Pancreas (tissue), 10 donors: ENCODE measurements around the gene SLC38A4. TPM values are rescaled to one million over a fixed set of nuclear protein-coding genes. Genes with fewer than 3 reads are reported as not detected.

Experiments
- ATAC-seq, 4 donors: fragments of 200-7000 bp; cut with Tn5 transposase; one replicate each; pipeline versions ENCODE4 v1.8.0 to v1.9.1; 2020; ENCODE audit warnings: mild to moderate bottlenecking in 4 of 4, moderate library complexity in 4 of 4
- DNase-seq, 6 donors: peaks; one replicate each; pipeline ENCODE4 v3.0.0-alpha.2; 2020
- FAIRE-seq: peaks from 2 replicates; lab custom pipeline; 2012; peaks lifted over from hg19 to GRCh38; lab: Jason Lieb, UNC
- H3K27ac ChIP-seq, 4 donors: fragments of 200-600 bp; sonication (generic); 1 replicate in 3 of 4; 2 replicates in 1 of 4; pipeline versions ENCODE4 v1.5.0 to v1.8.0; 2020
- H3K27me3 ChIP-seq, 4 donors: fragments of 200-600 bp; one replicate each; pipeline ENCODE4 v1.8.0; 2021
- H3K36me3 ChIP-seq, 3 donors: fragments of 200-600 bp; sonication (generic) in 1 of 3; one replicate each; pipeline versions ENCODE4 v1.5.0 to v1.8.0; 2020 to 2021
- H3K4me1 ChIP-seq, 3 donors: fragments of 200-600 bp; one replicate each; pipeline ENCODE4 v1.8.0; 2021
- H3K4me3 ChIP-seq, 4 donors: fragments of 200-600 bp; sonication (generic) in 2 of 4; one replicate each; pipeline versions ENCODE4 v1.5.0 to v1.8.0; 2020 to 2021
- H3K9me3 ChIP-seq, 4 donors: fragments of 200-600 bp; one replicate each; pipeline ENCODE4 v1.8.0; 2021
- CTCF ChIP-seq, 4 donors: fragments of 200-600 bp; sonication (generic) in 3 of 4; IDR thresholded peaks; one replicate each; pipeline versions ENCODE4 v1.5.0 to v1.8.0; 2021; ENCODE audit warnings: antibody characterized with exemption in 4 of 4
- WGBS, 2 donors: extraction: QIAGEN DNeasy Blood & Tissue Kit; methylation state at CpG; one replicate each; pipeline ENCODE4 v1.1.7; 2013; 5-methylcytosine and 5-hydroxymethylcytosine counted together
- intact Hi-C, 3 donors: fragments of 100-400 bp; cut with DNase I; formaldehyde crosslinking; loops; one replicate each; pipeline versions ENCODE4 v1.11.1 to v1.14.2; 2022
- polyA plus RNA-seq, 2 donors: library from polyadenylated mRNA; stranded (reverse); fragments of 200-250 nt; gene quantifications; one replicate each; pipeline ENCODE4 v1.2.3, GENCODE V29; 2013
- total RNA-seq, 6 donors: library from RNA; stranded (reverse); fragmentation: NEBNext Ultra II Directional in 4 of 6; extraction: Animal tissue kit (Norgen Biotek cat#: 25700) in 4 of 6; gene quantifications; one replicate each; pipeline versions ENCODE4 v1.2.1 to v1.2.4, GENCODE V29; 2021 to 2023
- donor health status: healthy with polysubstance abuse.
- donor health status: DM: no; HTN: no; CAD: no; lungs with moderate emphysema.
- donor health status: DM: no; HTN: no; CAD: no.
- donor health status: control.
- donor health status: control.
- donor health status: Bipolar disorder and iron deficiency.
- donor health status: DM: yes; HTN: yes; CAD: no.
- donor health status: DM: no; HTN: no; CAD: no.
- donor health status: DM: no; HTN: no; CAD: no.
- donor health status: DM: yes; HTN: yes; CAD: no.

Gene SLC38A4
- total and polyA plus RNA-seq, 8 donors: 2.1 to 15.9 (median 6.3) TPM

GRCh38 chr12:46832130-46832704, 6.4 kb upstream of the SLC38A4 start:
- H3K9me3 ChIP-seq: no peaks in the 10 kb centered on the region
- H3K27ac ChIP-seq: no peak overlapping the region
- TF ChIP-seq CTCF (IDR thresholded peaks at IDR 0.05): no peak
- FAIRE-seq (no peak), DNase-seq (peak in 1 of 6 donors; percentile 22), ATAC-seq (peak in 3 of 4 donors; percentile 10 to 43 (median 33))
- intact Hi-C loops: no loop called here
- H3K4me3 ChIP-seq: peak overlapping the region in 1 of 4 donors; percentile 50
- peaks cover 0 to 4% (median 2%) of the 10 kb centered on the region in 4 donors for H3K27me3 ChIP-seq
- 42 to 43% methylated on average over 16 of the region's 16 CpGs for WGBS, 2 donors
- no peaks in the 10 kb centered on the region for H3K4me1 ChIP-seq
- H3K36me3 ChIP-seq: no peaks in the 10 kb centered on the region

GRCh38 chr12:46831335-46832129, 5.7 kb upstream of the SLC38A4 start:
- no peaks in the 10 kb centered on the region for H3K4me1 ChIP-seq
- ATAC-seq (peak; percentile 78 to 88 (median 82)), DNase-seq (peak; percentile 39 to 84 (median 46)), FAIRE-seq (no peak)
- no peak overlapping the region for H3K27ac ChIP-seq
- peaks cover 0 to 4% (median 2%) of the 10 kb centered on the region in 4 donors for H3K27me3 ChIP-seq
- TF ChIP-seq CTCF (IDR thresholded peaks at IDR 0.05): no peak
- no peaks in the 10 kb centered on the region for H3K9me3 ChIP-seq
- WGBS, 2 donors: 3% methylated on average over 53 of the region's 53 CpGs
- H3K4me3 ChIP-seq: peak overlapping the region; percentile 20 to 50 (median 30)
- H3K36me3 ChIP-seq: no peaks in the 10 kb centered on the region
- intact Hi-C loops: no loop called here

- no peak for TF ChIP-seq CTCF (IDR thresholded peaks at IDR 0.05)
- no peak for FAIRE-seq
- Histone ChIP-seq H3K9me3 (no peaks in the 10 kb centered on the region), H3K4me3 (peak overlapping the region; percentile 20 to 50 (median 30)), H3K27me3 (peaks cover 0 to 4% (median 2%) of the 10 kb centered on the region in 4 donors), H3K27ac (no peak overlapping the region), H3K36me3 (no peaks in the 10 kb centered on the region), H3K4me1 (no peaks in the 10 kb centered on the region)
- DNase-seq: peak in 5 of 6 donors; percentile 24 to 76 (median 31)
- WGBS, 2 donors: 8 to 10% methylated on average over 28 of the region's 28 CpGs
- ATAC-seq: peak; percentile 80 to 90 (median 88)
- intact Hi-C loops: no loop called here
These were observed 5.0 kb upstream of the SLC38A4 start for GRCh38 chr12:46830731-46831334.

- Histone ChIP-seq H3K27ac (no peak overlapping the region), H3K4me3 (no peak overlapping the region), H3K9me3 (no peaks in the 10 kb centered on the region), H3K4me1 (no peaks in the 10 kb centered on the region), H3K27me3 (peaks cover 0 to 4% (median 2%) of the 10 kb centered on the region in 4 donors), H3K36me3 (no peaks in the 10 kb centered on the region)
- ATAC-seq: peak in 1 of 4 donors; percentile 21
- intact Hi-C loops: no loop called here
- TF ChIP-seq CTCF (IDR thresholded peaks at IDR 0.05): no peak
- no peak for DNase-seq
- no peak for FAIRE-seq
- 93 to 95% methylated on average over 2 of the region's 2 CpGs for WGBS, 2 donors
These were observed 1.1 kb downstream of the SLC38A4 start for GRCh38 chr12:46824709-46825108.
